Measurements from ENCODE around the gene CDC5L.

DNA sequence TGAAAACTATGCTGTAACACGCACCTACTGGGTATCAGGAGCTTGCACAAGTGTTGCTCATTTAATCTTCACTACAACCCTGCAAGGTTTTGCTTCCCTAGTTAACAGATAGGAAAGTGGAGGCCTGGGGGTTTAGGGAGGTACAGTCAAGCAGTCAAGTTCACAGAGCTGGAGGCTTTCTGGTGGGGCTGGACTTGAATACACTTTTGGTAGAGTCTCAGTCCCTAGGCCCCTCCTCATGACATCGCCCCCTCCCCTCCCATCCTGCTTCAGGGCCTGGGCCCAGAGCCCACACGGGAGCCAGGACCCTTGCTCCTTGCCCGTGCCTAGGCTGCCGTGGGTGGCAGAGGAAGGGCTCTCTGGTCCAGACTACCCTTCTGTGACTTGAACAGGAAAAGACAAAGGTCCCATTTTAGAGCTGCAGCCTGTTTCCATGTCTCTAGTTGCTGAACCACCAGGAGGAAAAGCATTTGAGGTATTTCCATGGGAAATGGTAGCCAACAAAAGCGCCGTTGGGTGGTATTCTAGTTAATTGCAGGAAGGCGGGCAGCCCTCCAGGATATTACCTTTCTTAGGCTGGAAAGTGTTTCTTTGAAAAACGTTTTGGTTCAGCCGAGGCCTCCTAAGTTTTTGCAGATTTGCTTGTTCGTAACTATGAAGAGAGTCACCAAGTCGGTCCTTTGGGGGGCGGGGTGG lies 84.9 kb downstream of the CDC5L start:
- TF ChIP-seq POLR2AphosphoS5 (IDR thresholded peaks at IDR 0.05; ENCODE audit: low read depth, low read length) (no peak), POLR2A (IDR thresholded peaks at IDR 0.05; ENCODE audit: low read depth, low read length) (no peak), POU2F2 (IDR thresholded peaks at IDR 0.05; ENCODE audit: low read depth, low read length) (no peak), TAF1 (IDR thresholded peaks at IDR 0.05; ENCODE audit: low read depth, low read length) (no peak), PAX5 (IDR thresholded peaks at IDR 0.05; ENCODE audit: insufficient read depth, low read length, severe bottlenecking) (no peak), SPI1 (IDR thresholded peaks at IDR 0.05; ENCODE audit: low read depth, low read length) (no peak)
